Kidney tubule cell (primary cell): ENCODE measurements around the gene MIEN1.
"Not testable (repeated sequence)": the region's sequence is repeated elsewhere in the genome, so short reads cannot be mapped to it uniquely, and the experiment has no call there.

ENCODE experiments used
- DNase-seq: peaks from one replicate; pipeline ENCODE4 v3.0.0-alpha.2; 2018; ENCODE audit warnings: low spot score

The MIEN1 gene

DNA sequence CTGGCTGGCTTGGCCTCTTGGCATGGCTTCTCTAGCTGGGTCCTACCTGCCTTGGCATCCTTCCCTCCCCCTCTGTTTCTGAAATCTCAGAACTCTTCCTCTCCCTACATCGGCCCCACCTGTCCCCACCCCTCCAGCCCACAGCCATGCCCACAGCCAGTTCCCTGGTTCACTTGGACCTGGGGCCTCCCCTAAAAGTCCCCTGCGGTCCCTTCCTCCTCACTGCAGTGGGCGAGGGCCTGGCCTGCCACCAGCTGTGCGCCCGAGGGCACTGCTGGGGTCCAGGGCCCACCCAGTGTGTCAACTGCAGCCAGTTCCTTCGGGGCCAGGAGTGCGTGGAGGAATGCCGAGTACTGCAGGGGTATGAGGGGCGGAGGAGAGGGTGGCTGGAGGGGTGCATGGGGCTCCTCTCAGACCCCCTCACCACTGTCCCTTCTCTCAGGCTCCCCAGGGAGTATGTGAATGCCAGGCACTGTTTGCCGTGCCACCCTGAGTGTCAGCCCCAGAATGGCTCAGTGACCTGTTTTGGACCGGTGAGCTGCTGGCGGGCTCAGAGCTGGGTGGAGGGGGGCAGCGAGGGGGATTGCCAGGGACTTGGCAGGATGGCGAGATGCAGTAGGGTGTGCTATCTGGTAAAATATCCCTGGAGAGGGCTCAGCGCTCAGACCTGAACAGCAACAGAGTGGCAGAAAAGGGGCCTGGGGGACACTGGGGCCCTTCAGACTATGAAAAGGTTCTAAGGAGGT is 14.1 kb downstream of the MIEN1 start:
- no peak for DNase-seq

- no peak for DNase-seq
Observed at GRCh38 chr17:39715375-39716072, 14.8 kb downstream of the MIEN1 start.

GRCh38 chr17:39714234-39714633 is 16.1 kb downstream of the MIEN1 start:
- DNase-seq: no peak

DNA sequence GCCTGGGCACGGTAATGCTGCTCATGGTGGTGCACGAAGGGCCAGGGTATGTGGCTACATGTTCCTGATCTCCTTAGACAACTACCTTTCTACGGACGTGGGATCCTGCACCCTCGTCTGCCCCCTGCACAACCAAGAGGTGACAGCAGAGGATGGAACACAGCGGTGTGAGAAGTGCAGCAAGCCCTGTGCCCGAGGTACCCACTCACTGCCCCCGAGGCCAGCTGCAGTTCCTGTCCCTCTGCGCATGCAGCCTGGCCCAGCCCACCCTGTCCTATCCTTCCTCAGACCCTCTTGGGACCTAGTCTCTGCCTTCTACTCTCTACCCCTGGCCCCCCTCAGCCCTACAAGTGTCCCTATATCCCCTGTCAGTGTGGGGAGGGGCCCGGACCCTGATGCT is 18.5 kb downstream of the MIEN1 start:
- DNase-seq: no peak

- DNase-seq: not testable (repeated sequence)
Observed at GRCh38 chr17:39711071-39711470, 19.3 kb downstream of the MIEN1 start.

DNA sequence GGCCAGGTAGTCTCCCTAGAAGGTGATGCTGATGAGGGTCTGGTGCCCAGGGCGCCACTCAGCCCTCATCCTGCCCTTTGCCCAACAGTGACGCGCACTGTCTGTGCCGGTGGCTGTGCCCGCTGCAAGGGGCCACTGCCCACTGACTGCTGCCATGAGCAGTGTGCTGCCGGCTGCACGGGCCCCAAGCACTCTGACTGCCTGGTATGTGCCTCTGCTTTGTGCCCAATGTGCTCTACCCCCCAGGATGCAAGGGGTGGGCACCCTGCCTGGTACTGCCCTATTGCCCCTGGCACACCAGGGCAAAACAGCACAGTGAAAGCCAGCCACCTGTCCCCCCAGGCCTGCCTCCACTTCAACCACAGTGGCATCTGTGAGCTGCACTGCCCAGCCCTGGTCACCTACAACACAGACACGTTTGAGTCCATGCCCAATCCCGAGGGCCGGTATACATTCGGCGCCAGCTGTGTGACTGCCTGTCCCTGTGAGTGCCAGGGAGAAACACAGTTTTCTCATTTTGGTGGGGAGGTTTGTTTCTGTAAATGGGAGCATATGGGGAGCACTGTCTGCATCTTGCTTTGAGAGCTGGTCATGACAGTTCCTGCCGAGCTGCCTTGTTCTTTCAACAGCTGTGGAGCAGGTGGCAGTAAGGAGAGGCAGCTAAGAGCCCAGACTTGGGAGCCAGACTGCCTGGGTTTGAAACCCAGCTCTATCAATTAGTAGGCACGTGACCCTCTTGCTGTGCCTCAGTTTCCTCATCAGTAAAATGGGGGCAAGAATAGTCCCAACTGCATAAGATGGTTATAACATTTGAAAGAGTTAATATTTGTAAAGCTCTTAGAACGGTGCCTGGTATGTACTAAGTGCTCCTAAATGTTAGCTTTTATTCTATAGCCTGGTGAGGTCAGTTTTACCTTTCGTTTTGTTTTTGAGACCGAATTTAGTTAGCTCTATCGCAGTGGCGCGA is 20.1 kb downstream of the MIEN1 start:
- no peak for DNase-seq

DNA sequence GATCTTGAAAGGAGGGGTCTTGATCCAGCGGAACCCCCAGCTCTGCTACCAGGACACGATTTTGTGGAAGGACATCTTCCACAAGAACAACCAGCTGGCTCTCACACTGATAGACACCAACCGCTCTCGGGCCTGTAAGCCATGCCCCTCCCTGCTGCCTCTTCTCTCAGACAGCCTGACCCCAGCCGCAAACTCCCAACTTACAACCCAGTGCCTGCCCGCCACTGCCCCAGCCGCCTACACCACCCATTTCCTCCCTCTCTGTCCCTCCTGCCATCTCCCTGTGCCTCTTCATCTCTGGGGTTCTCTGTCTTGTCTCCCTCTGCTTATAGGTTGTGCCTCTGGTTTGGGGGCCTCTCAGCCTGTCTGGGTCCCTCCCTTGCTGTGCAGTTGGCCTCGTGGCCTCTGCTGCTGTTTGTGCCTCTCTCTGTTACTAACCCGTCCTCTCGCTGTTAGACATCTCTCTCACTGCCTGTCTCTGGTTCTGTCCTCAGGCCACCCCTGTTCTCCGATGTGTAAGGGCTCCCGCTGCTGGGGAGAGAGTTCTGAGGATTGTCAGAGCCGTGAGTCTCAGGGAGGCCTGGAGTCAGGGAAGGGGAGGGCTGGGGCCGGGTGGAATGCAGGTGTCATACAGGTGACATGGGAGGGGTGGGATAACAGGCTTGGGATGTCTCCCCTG is 20.9 kb downstream of the MIEN1 start:
- no peak for DNase-seq

- DNase-seq: peak; percentile 30
Observed at GRCh38 chr17:39706921-39707337, 23.4 kb downstream of the MIEN1 start.

GRCh38 chr17:39706383-39706782 is 23.9 kb downstream of the MIEN1 start:
- no peak for DNase-seq

GRCh38 chr17:39705786-39706348 is 24.5 kb downstream of the MIEN1 start:
- peak; percentile 86 for DNase-seq

DNA sequence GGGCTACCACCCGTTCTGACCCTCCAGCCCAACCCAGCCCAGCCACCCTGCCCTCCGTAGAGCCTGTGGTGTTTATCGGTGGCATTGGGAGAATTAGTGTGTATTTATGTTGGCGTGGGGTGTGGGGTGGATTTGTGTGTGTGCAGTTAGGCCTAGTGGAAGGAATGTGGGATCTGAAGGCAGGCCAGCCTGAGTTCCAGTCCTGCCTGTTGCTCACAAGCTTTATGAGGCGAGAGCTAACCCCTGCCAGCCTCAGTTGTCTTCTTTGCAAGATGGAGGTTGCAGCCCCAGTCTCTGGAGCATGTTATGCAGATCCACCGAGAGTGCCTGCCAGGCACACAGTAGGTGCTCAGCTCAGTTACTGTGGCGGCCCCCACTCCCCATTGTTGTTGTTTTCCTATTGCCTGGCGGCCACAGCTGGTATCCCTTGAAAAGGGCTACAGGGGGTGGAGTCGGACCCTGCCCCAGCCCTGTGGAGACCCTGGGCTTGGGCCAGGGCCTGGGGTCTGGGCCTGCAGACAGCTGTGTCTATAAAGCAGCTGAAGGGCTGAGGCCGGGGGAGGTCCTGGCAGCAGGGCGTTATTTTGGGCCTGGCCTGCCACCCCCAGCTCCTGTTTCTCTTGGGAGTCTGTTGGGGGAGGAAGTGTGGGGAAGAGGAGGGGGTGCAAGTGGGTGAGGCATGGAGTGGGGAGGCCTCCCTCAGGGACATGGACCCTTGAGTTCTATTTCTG is 25.3 kb downstream of the MIEN1 start:
- no peak for DNase-seq

DNA sequence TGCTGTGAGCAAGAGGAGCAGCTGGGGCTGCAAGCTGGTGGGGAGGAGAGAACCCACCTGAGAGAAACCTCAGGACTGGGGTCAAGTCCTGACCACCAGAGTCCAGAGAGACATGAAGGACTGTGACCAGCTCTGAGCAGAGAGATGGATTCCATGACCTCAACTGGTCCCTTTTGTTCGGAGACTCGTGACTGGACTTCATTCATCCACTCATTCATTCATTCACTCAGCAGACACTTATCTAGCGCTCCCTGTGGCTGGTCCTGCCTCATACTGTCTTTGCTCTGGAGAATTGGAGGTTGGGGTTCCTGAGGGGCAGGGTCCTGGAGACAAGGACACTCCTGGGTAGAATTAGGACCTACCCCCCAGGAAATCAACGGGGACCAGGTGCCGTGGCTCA is 26.4 kb downstream of the MIEN1 start:
- DNase-seq: no peak

- peak; percentile 63 for DNase-seq
Observed at GRCh38 chr17:39702901-39703893, 27.1 kb downstream of the MIEN1 start.

GRCh38 chr17:39701784-39702422 is 28.4 kb downstream of the MIEN1 start:
- DNase-seq: no peak

GRCh38 chr17:39701012-39701783 is 29.1 kb downstream of the MIEN1 start:
- peak; percentile 28 for DNase-seq

DNA sequence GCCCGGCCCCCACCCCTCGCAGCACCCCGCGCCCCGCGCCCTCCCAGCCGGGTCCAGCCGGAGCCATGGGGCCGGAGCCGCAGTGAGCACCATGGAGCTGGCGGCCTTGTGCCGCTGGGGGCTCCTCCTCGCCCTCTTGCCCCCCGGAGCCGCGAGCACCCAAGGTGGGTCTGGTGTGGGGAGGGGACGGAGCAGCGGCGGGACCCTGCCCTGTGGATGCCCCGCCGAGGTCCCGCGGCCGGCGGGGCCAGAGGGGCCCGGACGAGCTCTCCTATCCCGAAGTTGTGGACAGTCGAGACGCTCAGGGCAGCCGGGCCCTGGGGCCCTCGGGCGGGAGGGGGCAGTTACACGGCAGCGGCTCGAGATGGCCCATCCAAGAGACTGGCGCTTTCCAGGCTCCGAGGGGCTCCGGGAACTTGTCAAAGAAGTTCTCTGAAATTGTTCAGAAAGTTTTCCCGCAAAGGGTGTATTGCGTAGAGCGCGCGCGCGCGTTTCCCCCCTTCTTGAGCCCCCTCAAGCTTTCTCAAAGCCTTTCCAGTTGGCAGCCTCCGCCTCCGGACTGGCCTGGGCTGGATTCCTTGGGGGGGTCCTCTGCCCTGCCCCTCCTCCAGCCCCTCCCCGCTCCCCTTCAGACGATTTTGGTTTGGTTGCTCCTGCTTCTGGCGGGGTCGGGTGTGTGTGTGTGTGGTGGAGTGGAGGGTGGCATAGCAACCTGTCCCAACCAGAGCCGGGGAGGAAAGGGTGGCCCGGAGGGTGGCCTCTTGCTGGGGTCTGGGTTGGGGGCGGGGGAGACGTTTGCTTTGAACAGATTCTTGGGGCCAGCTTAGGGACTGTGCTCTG is 30.0 kb downstream of the MIEN1 start:
- DNase-seq: peak; percentile 34

- peak; percentile 87 for DNase-seq
Observed at GRCh38 chr17:39699818-39700147, 30.5 kb downstream of the MIEN1 start, which contains the start of gene ERBB2. Gene ERBB2 (plus strand): TSS chr17:39700064. CDS start chr17:39700239, 175 bp downstream.
